AG04449 (cell line): Measurements from ENCODE around the gene TJP3.

ENCODE experiments used
- CTCF ChIA-PET: fragments of 350-600 bp; formaldehyde crosslinking; extraction: SDS; loops from one replicate; lab custom pipeline; 2021; ENCODE audit warnings: antibody characterized with exemption; lab: Yijun Ruan, JAX
- POLR2A ChIA-PET: fragments of 400-600, 350-600 bp; formaldehyde crosslinking; extraction: SDS; loops from one replicate; lab custom pipeline; 2020; ENCODE audit warnings: antibody characterized with exemption, inconsistent platforms; lab: Yijun Ruan, JAX
- DNase-seq: peaks from one replicate; pipeline ENCODE4 v3.0.0-alpha.2; 2010; ENCODE audit warnings: low read depth, low spot score
- H3K4me3 ChIP-seq: 2 replicates; pipeline ENCODE4 v1.5.1; 2011; ENCODE audit warnings: low read depth, mild to moderate bottlenecking, control low read depth, low read length
- TF ChIP-seq, protein P1 (sequence below): IDR thresholded peaks from one replicate; pipeline ENCODE4 v1.5.1; 2011; ENCODE audit warnings: mild to moderate bottlenecking, moderate library complexity, low read length, control low read depth, inconsistent platforms; ENCODE audit not compliant: insufficient read depth; ENCODE audit errors: missing control alignments

The TJP3 gene

DNA sequence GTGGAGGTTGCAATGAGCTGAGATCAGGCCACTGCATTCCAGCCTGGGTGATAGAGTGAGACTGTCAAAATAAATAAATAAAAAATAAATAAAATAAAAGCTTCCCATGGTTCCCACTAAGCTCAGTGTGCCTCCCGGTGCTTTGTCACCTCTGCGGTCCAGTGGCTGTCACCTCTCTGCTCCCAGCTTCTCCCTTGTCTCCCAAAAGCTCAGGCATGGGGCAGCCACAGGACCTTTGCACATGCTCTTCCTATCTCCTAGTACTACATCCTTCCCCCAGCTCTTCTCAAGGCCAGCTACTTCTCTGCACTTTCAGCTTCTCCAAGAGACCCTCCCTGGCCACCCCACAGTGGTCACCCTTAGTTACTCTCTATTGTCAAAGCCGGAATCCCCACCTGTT is 85.6 kb downstream of the TJP3 start:
- POLR2A ChIA-PET: no interaction called here
- CTCF ChIA-PET: interaction anchor here (0.9 kb wide), 1 partner anchor 75 kb away, joined by 3 read pairs; no protein-coding TSS in a partner anchor
- DNase-seq: no peak
- TF ChIP-seq, protein P1, sequence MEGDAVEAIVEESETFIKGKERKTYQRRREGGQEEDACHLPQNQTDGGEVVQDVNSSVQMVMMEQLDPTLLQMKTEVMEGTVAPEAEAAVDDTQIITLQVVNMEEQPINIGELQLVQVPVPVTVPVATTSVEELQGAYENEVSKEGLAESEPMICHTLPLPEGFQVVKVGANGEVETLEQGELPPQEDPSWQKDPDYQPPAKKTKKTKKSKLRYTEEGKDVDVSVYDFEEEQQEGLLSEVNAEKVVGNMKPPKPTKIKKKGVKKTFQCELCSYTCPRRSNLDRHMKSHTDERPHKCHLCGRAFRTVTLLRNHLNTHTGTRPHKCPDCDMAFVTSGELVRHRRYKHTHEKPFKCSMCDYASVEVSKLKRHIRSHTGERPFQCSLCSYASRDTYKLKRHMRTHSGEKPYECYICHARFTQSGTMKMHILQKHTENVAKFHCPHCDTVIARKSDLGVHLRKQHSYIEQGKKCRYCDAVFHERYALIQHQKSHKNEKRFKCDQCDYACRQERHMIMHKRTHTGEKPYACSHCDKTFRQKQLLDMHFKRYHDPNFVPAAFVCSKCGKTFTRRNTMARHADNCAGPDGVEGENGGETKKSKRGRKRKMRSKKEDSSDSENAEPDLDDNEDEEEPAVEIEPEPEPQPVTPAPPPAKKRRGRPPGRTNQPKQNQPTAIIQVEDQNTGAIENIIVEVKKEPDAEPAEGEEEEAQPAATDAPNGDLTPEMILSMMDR: no peak
- H3K4me3 ChIP-seq: no peak overlapping the region

DNA sequence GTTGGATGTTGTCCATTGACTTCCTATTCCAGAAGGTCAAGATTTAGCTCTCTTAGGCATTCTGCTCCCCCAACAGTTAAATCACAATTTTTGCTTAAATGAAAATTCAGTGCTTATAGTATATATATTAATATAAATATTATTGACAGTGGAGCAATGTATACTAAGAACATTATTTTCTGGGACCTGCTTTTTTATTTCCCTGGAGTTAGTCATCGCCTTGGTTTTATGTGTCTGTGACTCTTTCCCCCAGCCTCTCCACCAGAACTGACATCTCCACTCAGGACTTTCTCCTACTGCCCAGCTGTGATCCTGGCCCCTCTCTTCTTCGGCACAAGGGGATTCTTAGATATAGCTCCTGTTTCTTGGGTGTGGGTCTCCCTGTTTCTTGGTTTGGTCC is 88.2 kb downstream of the TJP3 start:
- DNase-seq: no peak
- H3K4me3 ChIP-seq: no peak overlapping the region
- ChIA-PET CTCF (interaction anchor here (3.0 kb wide), 1 partner anchor 26 kb away, joined by 10 read pairs; no protein-coding TSS in a partner anchor), POLR2A (no interaction called here)
- TF ChIP-seq, protein P1: no peak

DNA sequence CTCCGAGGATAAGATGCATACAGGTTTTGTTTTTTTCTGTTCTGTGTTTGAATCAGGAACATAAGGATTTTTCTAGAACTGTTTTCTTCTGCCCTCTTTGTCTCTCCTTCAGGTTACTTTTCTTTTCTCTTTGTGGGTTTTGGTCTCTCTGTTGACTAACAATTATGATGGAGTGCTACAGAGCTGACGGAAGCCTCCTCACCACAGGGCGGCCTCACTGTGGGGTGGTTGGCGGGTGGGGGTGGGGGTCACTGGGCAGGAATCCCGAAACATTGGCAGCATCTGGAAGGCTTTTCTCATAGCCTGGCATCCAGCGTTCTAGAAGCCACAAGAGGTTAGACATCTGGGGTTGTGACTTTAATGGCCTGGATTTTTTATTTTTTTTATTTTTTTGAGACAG is 90.0 kb downstream of the TJP3 start:
- CTCF ChIA-PET: no interaction called here
- DNase-seq: no peak
- TF ChIP-seq, protein P1: no peak
- POLR2A ChIA-PET: no interaction called here
- H3K4me3 ChIP-seq: no peak overlapping the region
